ENCODE results near the gene LMO3.

DNA sequence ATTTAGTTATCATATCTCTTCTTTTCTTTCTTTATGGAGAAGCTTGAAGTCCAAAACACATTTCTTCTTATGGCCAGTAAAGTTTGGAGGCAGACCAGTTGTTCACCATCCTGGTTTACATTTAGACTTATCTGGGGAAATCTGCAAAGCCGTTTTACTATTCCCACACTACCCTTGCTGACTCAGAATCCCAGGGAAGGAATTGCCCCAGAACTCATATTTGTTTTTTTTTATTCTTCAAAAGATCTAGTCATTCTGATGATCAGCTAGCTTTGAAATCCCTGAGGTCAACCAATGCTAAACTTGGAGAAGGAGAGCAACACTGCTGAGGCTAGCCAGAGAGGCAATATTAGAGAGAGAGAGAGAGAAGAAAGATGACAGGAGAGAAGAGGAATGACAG is 12.3 kb upstream of the LMO3 start:
- TF ChIP-seq, protein P1, sequence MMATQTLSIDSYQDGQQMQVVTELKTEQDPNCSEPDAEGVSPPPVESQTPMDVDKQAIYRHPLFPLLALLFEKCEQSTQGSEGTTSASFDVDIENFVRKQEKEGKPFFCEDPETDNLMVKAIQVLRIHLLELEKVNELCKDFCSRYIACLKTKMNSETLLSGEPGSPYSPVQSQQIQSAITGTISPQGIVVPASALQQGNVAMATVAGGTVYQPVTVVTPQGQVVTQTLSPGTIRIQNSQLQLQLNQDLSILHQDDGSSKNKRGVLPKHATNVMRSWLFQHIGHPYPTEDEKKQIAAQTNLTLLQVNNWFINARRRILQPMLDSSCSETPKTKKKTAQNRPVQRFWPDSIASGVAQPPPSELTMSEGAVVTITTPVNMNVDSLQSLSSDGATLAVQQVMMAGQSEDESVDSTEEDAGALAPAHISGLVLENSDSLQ (IDR thresholded peaks at IDR 0.05): no peak
- TF ChIP-seq LEF1 (IDR thresholded peaks at IDR 0.05; ENCODE audit: borderline replicate concordance): no peak
- TF ChIP-seq CTBP1 (IDR thresholded peaks at IDR 0.05; ENCODE audit: borderline replicate concordance): no peak
- no peak for TF ChIP-seq BHLHE40 (IDR thresholded peaks at IDR 0.05; ENCODE audit: borderline replicate concordance)
- TF ChIP-seq TARDBP (IDR thresholded peaks at IDR 0.05): no peak
- no peak for TF ChIP-seq FOXM1 (IDR thresholded peaks at IDR 0.05; ENCODE audit: borderline replicate concordance)
- TF ChIP-seq L3MBTL2 (conservative IDR thresholded peaks at IDR 0.05): no peak
